Lower lobe of right lung (tissue), 2 donors: ENCODE data around the gene JUND. TPM values are rescaled to one million over a fixed set of nuclear protein-coding genes. Genes with fewer than 3 reads are reported as not detected.
A peak's percentile ranks its signal among the peaks of the same experiment; 100 is the strongest.
"Not testable (repeated sequence)": the region's sequence is repeated elsewhere in the genome, so short reads cannot be mapped to it uniquely, and the experiment has no call there.

Experiments
- ATAC-seq, 2 donors: fragments of 200-7000 bp; cut with Tn5 transposase; one replicate each; pipeline ENCODE4 v1.9.1; 2020 to 2022; ENCODE audit warnings: mild to moderate bottlenecking in 2 of 2, moderate library complexity in 2 of 2
- DNase-seq: peaks from one replicate; pipeline ENCODE4 v3.0.0-alpha.2; 2020
- H3K27ac ChIP-seq: fragments of 200-600 bp; one replicate; pipeline ENCODE4 v1.8.0; 2022
- H3K27me3 ChIP-seq: fragments of 200-600 bp; one replicate; pipeline ENCODE4 v1.8.0; 2022; ENCODE audit warnings: low read depth
- H3K36me3 ChIP-seq: fragments of 200-600 bp; one replicate; pipeline ENCODE4 v1.8.0; 2022; ENCODE audit warnings: mild to moderate bottlenecking
- H3K4me1 ChIP-seq: fragments of 200-600 bp; one replicate; pipeline ENCODE4 v1.8.0; 2022
- H3K4me3 ChIP-seq: fragments of 200-600 bp; one replicate; pipeline ENCODE4 v1.8.0; 2022; ENCODE audit warnings: mild to moderate bottlenecking
- H3K9me3 ChIP-seq: fragments of 200-600 bp; one replicate; pipeline ENCODE4 v1.8.0; 2022
- CTCF ChIP-seq: fragments of 200-600 bp; IDR thresholded peaks from one replicate; pipeline ENCODE4 v1.8.0; 2022; ENCODE audit warnings: antibody characterized with exemption, mild to moderate bottlenecking
- intact Hi-C: fragments of 100-400 bp; cut with DNase I; formaldehyde crosslinking; loops from one replicate; pipeline ENCODE4 v1.11.0; 2022
- long read RNA-seq: library from polyadenylated mRNA; unstranded; transcript quantifications from one replicate; pipeline ENCODE4 v2.0.0, GENCODE V29; 2021
- total RNA-seq: library from RNA; stranded (reverse); fragmentation: NEBNext Ultra II Directional; extraction: Animal tissue kit (Norgen Biotek cat#: 25700); gene quantifications from one replicate; pipeline ENCODE4 v1.2.1, GENCODE V29; 2021
- donor health status: DM: no; HTN: yes; CAD: no; lungs with severe emphysema.

JUND gene
- 150 TPM for total RNA-seq
- long read RNA-seq, transcript JUND-201 (1 exons, 1,863 nt): major isoform, 696 of 696 reads
- long read RNA-seq, partial matches to known transcripts: 0 of 696 reads
- long read RNA-seq, other reads (novel, unspliced or antisense): 0 of 696 reads

- Histone ChIP-seq H3K27me3 (no peaks in the 10 kb centered on the region), H3K4me1 (peaks cover 40% of the 10 kb centered on the region), H3K27ac (peak within 1 kb of the TSS; percentile 100), H3K9me3 (no peaks in the 10 kb centered on the region), H3K36me3 (peaks cover 27% of the 10 kb centered on the region), H3K4me3 (peak within 1 kb of the TSS; percentile 97)
- intact Hi-C loops: no loop called here
- ATAC-seq (peak; percentile 78 to 86), DNase-seq (peak; percentile 99)
- no peak for TF ChIP-seq CTCF
Observed at GRCh38 chr19:18281082-18282020, at the start of gene JUND. TSS of gene JUND (minus strand) at chr19:18281622. CDS start at chr19:18281484, 138 bp downstream.

GRCh38 chr19:18330868-18331267, 49.4 kb upstream of the JUND start:
- Histone ChIP-seq H3K9me3 (no peaks in the 10 kb centered on the region), H3K36me3 (no peaks in the 10 kb centered on the region), H3K27ac (no peak overlapping the region), H3K27me3 (no peaks in the 10 kb centered on the region), H3K4me1 (peaks cover 9% of the 10 kb centered on the region), H3K4me3 (no peak overlapping the region)
- intact Hi-C loops: no loop called here
- TF ChIP-seq CTCF: no peak
- DNase-seq: no peak
- no peak for ATAC-seq

- peak overlapping the region; percentile 31 for H3K4me3 ChIP-seq
- H3K4me1 ChIP-seq: peaks cover 12% of the 10 kb centered on the region
- ATAC-seq (peak in 1 of 2 donors; percentile 3), DNase-seq (no peak)
- intact Hi-C loops: loop anchor here (10.0 kb wide), 1 partner anchor 54 kb away; the partner anchor contains the start of gene IQCN
- H3K9me3 ChIP-seq: no peaks in the 10 kb centered on the region
- H3K27me3 ChIP-seq: no peaks in the 10 kb centered on the region
- no peak for TF ChIP-seq CTCF
- H3K36me3 ChIP-seq: no peaks in the 10 kb centered on the region
- H3K27ac ChIP-seq: peak overlapping the region; percentile 33
Observed at GRCh38 chr19:18329035-18329376, 47.6 kb upstream of the JUND start.

- Histone ChIP-seq H3K27me3 (no peaks in the 10 kb centered on the region), H3K4me1 (peaks cover 18% of the 10 kb centered on the region), H3K4me3 (peak overlapping the region; percentile 31), H3K9me3 (no peaks in the 10 kb centered on the region), H3K36me3 (no peaks in the 10 kb centered on the region), H3K27ac (peak overlapping the region; percentile 33)
- intact Hi-C loops: loop anchor here (10.0 kb wide), 1 partner anchor 54 kb away; the partner anchor contains the start of gene IQCN
- peak; percentile 98 to 99 for ATAC-seq
- DNase-seq: peak; percentile 89
- TF ChIP-seq CTCF: peak; percentile 85
Observed at GRCh38 chr19:18328340-18329034, 47.1 kb upstream of the JUND start.

- no peaks in the 10 kb centered on the region for H3K9me3 ChIP-seq
- H3K4me3 ChIP-seq: no peak overlapping the region
- no peaks in the 10 kb centered on the region for H3K36me3 ChIP-seq
- ATAC-seq: no peak
- intact Hi-C loops: loop anchor here (10.0 kb wide), 1 partner anchor 52 kb away; the partner anchor contains the start of gene IQCN
- no peak for TF ChIP-seq CTCF
- no peak overlapping the region for H3K27ac ChIP-seq
- H3K4me1 ChIP-seq: peaks cover 30% of the 10 kb centered on the region
- H3K27me3 ChIP-seq: no peaks in the 10 kb centered on the region
- DNase-seq: no peak
Observed at GRCh38 chr19:18326772-18327171, 45.4 kb upstream of the JUND start.

- not testable (repeated sequence) for H3K4me3 ChIP-seq, DNase-seq, ATAC-seq, H3K36me3 ChIP-seq, H3K27me3 ChIP-seq, H3K9me3 ChIP-seq
- Histone ChIP-seq H3K4me1 (peaks cover 54% of the 10 kb centered on the region), H3K27ac (peak overlapping the region; percentile 86)
- intact Hi-C loops: loop anchor here (10.0 kb wide), 1 partner anchor 50 kb away; the partner anchor contains the start of gene IQCN
Observed at GRCh38 chr19:18324373-18324731, 42.9 kb upstream of the JUND start.
